Measurements from ENCODE around the gene SOX5.
"Not testable (repeated sequence)": the region's sequence is repeated elsewhere in the genome, so short reads cannot be mapped to it uniquely, and the experiment has no call there.

The SOX5 gene

GRCh38 chr12:23830210-23830609 lies 119.3 kb downstream of the SOX5 start:
- FAIRE-seq (no peak), DNase-seq (ENCODE audit: insufficient read length, low spot score) (no peak)
- TF ChIP-seq SPI1 (IDR thresholded peaks at IDR 0.05; ENCODE audit: low read depth, low read length) (no peak), POU2F2 (IDR thresholded peaks at IDR 0.05; ENCODE audit: low read depth, low read length) (no peak), PAX5 (IDR thresholded peaks at IDR 0.05; ENCODE audit: insufficient read depth, low read length, severe bottlenecking) (no peak), POLR2AphosphoS5 (IDR thresholded peaks at IDR 0.05; ENCODE audit: low read depth, low read length) (no peak), POLR2A (IDR thresholded peaks at IDR 0.05; ENCODE audit: low read depth, low read length) (no peak), TAF1 (IDR thresholded peaks at IDR 0.05; ENCODE audit: low read depth, low read length) (no peak)

GRCh38 chr12:23827353-23827752 lies 122.1 kb downstream of the SOX5 start:
- FAIRE-seq, result no peak
- TF ChIP-seq PAX5 (IDR thresholded peaks at IDR 0.05; ENCODE audit: insufficient read depth, low read length, severe bottlenecking), result no peak
- no peak for TF ChIP-seq SPI1 (IDR thresholded peaks at IDR 0.05; ENCODE audit: low read depth, low read length)
- no peak for TF ChIP-seq POU2F2 (IDR thresholded peaks at IDR 0.05; ENCODE audit: low read depth, low read length)
- no peak for TF ChIP-seq POLR2A (IDR thresholded peaks at IDR 0.05; ENCODE audit: low read depth, low read length)
- TF ChIP-seq TAF1 (IDR thresholded peaks at IDR 0.05; ENCODE audit: low read depth, low read length), result no peak
- DNase-seq (ENCODE audit: insufficient read length, low spot score), result no peak

- not testable (repeated sequence) for DNase-seq (ENCODE audit: insufficient read length, low spot score); FAIRE-seq
Measured at GRCh38 chr12:23825124-23825523, 124.3 kb downstream of the SOX5 start.

- DNase-seq (ENCODE audit: insufficient read length, low spot score), result no peak
- no peak for FAIRE-seq
- TF ChIP-seq TAF1 (IDR thresholded peaks at IDR 0.05; ENCODE audit: low read depth, low read length), result no peak
Measured at GRCh38 chr12:23824358-23824757, 125.1 kb downstream of the SOX5 start.

GRCh38 chr12:23822883-23823282 lies 126.6 kb downstream of the SOX5 start:
- FAIRE-seq; DNase-seq (ENCODE audit: insufficient read length, low spot score): not testable (repeated sequence)

- DNase-seq (ENCODE audit: insufficient read length, low spot score) (no peak), FAIRE-seq (no peak)
- TF ChIP-seq POLR2A (IDR thresholded peaks at IDR 0.05; ENCODE audit: low read depth, low read length), result no peak
- TF ChIP-seq PAX5 (IDR thresholded peaks at IDR 0.05; ENCODE audit: insufficient read depth, low read length, severe bottlenecking), result no peak
- TF ChIP-seq SPI1 (IDR thresholded peaks at IDR 0.05; ENCODE audit: low read depth, low read length), result no peak
- TF ChIP-seq TAF1 (IDR thresholded peaks at IDR 0.05; ENCODE audit: low read depth, low read length), result no peak
- no peak for TF ChIP-seq POLR2AphosphoS5 (IDR thresholded peaks at IDR 0.05; ENCODE audit: low read depth, low read length)
- TF ChIP-seq POU2F2 (IDR thresholded peaks at IDR 0.05; ENCODE audit: low read depth, low read length), result no peak
Measured at GRCh38 chr12:23817345-23817744, 132.1 kb downstream of the SOX5 start.

- DNase-seq (ENCODE audit: insufficient read length, low spot score), result no peak
- no peak for FAIRE-seq
- TF ChIP-seq POLR2A (IDR thresholded peaks at IDR 0.05; ENCODE audit: low read depth, low read length) (no peak), POLR2AphosphoS5 (IDR thresholded peaks at IDR 0.05; ENCODE audit: low read depth, low read length) (no peak), TAF1 (IDR thresholded peaks at IDR 0.05; ENCODE audit: low read depth, low read length) (no peak), SPI1 (IDR thresholded peaks at IDR 0.05; ENCODE audit: low read depth, low read length) (no peak), POU2F2 (IDR thresholded peaks at IDR 0.05; ENCODE audit: low read depth, low read length) (no peak), PAX5 (IDR thresholded peaks at IDR 0.05; ENCODE audit: insufficient read depth, low read length, severe bottlenecking) (no peak)
Measured at GRCh38 chr12:23816394-23816851, 133.0 kb downstream of the SOX5 start.

- no peak for FAIRE-seq
- TF ChIP-seq POLR2AphosphoS5 (IDR thresholded peaks at IDR 0.05; ENCODE audit: low read depth, low read length), result no peak
- no peak for TF ChIP-seq POLR2A (IDR thresholded peaks at IDR 0.05; ENCODE audit: low read depth, low read length)
- no peak for TF ChIP-seq PAX5 (IDR thresholded peaks at IDR 0.05; ENCODE audit: insufficient read depth, low read length, severe bottlenecking)
- no peak for TF ChIP-seq POU2F2 (IDR thresholded peaks at IDR 0.05; ENCODE audit: low read depth, low read length)
- no peak for DNase-seq (ENCODE audit: insufficient read length, low spot score)
Measured at GRCh38 chr12:23815810-23816209, 133.7 kb downstream of the SOX5 start.

GRCh38 chr12:23813206-23813605 lies 136.3 kb downstream of the SOX5 start:
- DNase-seq (ENCODE audit: insufficient read length, low spot score), result no peak
- TF ChIP-seq SPI1 (IDR thresholded peaks at IDR 0.05; ENCODE audit: low read depth, low read length), result no peak
- TF ChIP-seq POLR2A (IDR thresholded peaks at IDR 0.05; ENCODE audit: low read depth, low read length), result no peak
- no peak for TF ChIP-seq POU2F2 (IDR thresholded peaks at IDR 0.05; ENCODE audit: low read depth, low read length)
- TF ChIP-seq PAX5 (IDR thresholded peaks at IDR 0.05; ENCODE audit: insufficient read depth, low read length, severe bottlenecking), result no peak
- no peak for TF ChIP-seq TAF1 (IDR thresholded peaks at IDR 0.05; ENCODE audit: low read depth, low read length)
- no peak for TF ChIP-seq POLR2AphosphoS5 (IDR thresholded peaks at IDR 0.05; ENCODE audit: low read depth, low read length)
- FAIRE-seq, result no peak

- FAIRE-seq (no peak), DNase-seq (ENCODE audit: insufficient read length, low spot score) (no peak)
- TF ChIP-seq POLR2AphosphoS5 (IDR thresholded peaks at IDR 0.05; ENCODE audit: low read depth, low read length) (no peak), TAF1 (IDR thresholded peaks at IDR 0.05; ENCODE audit: low read depth, low read length) (no peak), POLR2A (IDR thresholded peaks at IDR 0.05; ENCODE audit: low read depth, low read length) (no peak)
Measured at GRCh38 chr12:23810329-23810902, 139.1 kb downstream of the SOX5 start.

GRCh38 chr12:23803540-23803939 lies 145.9 kb downstream of the SOX5 start:
- FAIRE-seq (no peak), DNase-seq (ENCODE audit: insufficient read length, low spot score) (no peak)
- no peak for TF ChIP-seq SPI1 (IDR thresholded peaks at IDR 0.05; ENCODE audit: low read depth, low read length)
- TF ChIP-seq POLR2AphosphoS5 (IDR thresholded peaks at IDR 0.05; ENCODE audit: low read depth, low read length), result no peak
- no peak for TF ChIP-seq POLR2A (IDR thresholded peaks at IDR 0.05; ENCODE audit: low read depth, low read length)
- no peak for TF ChIP-seq TAF1 (IDR thresholded peaks at IDR 0.05; ENCODE audit: low read depth, low read length)
- no peak for TF ChIP-seq PAX5 (IDR thresholded peaks at IDR 0.05; ENCODE audit: insufficient read depth, low read length, severe bottlenecking)
- TF ChIP-seq POU2F2 (IDR thresholded peaks at IDR 0.05; ENCODE audit: low read depth, low read length), result no peak
